Trophoblast cell (in vitro differentiated cells and primary cell): Measurements from ENCODE around the gene VEGFC.

Experiments used
- DNase-seq, 2 donors: peaks; one replicate each; pipeline ENCODE4 v3.0.0-alpha.2; 2016
- H2AFZ ChIP-seq: 2 replicates; pipeline ENCODE4 v1.6.1; 2013; ENCODE audit warnings: low read length, moderate library complexity, mild to moderate bottlenecking; ENCODE audit not compliant: insufficient read depth, poor library complexity
- H2AK5ac ChIP-seq: 2 replicates; pipeline ENCODE4 v1.6.1; 2013; ENCODE audit warnings: mild to moderate bottlenecking, low read length
- H2BK120ac ChIP-seq: 2 replicates; pipeline ENCODE4 v1.6.1; 2013; ENCODE audit warnings: low read length, mild to moderate bottlenecking, moderate library complexity; ENCODE audit not compliant: insufficient read depth, poor library complexity
- H2BK12ac ChIP-seq: 2 replicates; pipeline ENCODE4 v1.6.1; 2013; ENCODE audit warnings: mild to moderate bottlenecking, low read length, moderate library complexity
- H2BK5ac ChIP-seq: 2 replicates; pipeline ENCODE4 v1.6.1; 2013; ENCODE audit warnings: low read length, low read depth, moderate library complexity, mild to moderate bottlenecking; ENCODE audit not compliant: poor library complexity
- H3K14ac ChIP-seq: 2 replicates; pipeline ENCODE4 v1.6.1; 2013; ENCODE audit warnings: mild to moderate bottlenecking, low read length
- H3K18ac ChIP-seq: 2 replicates; pipeline ENCODE4 v1.6.1; 2013; ENCODE audit warnings: mild to moderate bottlenecking, low read length
- H3K23ac ChIP-seq: 2 replicates; pipeline ENCODE4 v1.6.1; 2013; ENCODE audit warnings: low read length
- H3K27ac ChIP-seq: 2 replicates; pipeline ENCODE4 v1.5.1; 2013; ENCODE audit warnings: low read depth, mild to moderate bottlenecking, inconsistent platforms, low read length, moderate library complexity
- H3K27me3 ChIP-seq: 2 replicates; pipeline ENCODE4 v1.6.1; 2013; ENCODE audit warnings: inconsistent platforms, mild to moderate bottlenecking, low read length, moderate library complexity; ENCODE audit not compliant: insufficient read depth
- H3K36me3 ChIP-seq, 2 experiments: 1 replicate in 1 of 2; 2 replicates in 1 of 2; pipeline ENCODE4 v1.6.1; 2013; ENCODE audit warnings: low read length in 2 of 2, mild to moderate bottlenecking in 2 of 2, moderate library complexity in 1 of 2; ENCODE audit not compliant: insufficient read depth in 2 of 2, control insufficient read depth in 1 of 2
- H3K4ac ChIP-seq: 2 replicates; pipeline ENCODE4 v1.6.1; 2013; ENCODE audit warnings: low read depth, mild to moderate bottlenecking, low read length, moderate library complexity
- H3K4me1 ChIP-seq, 2 experiments: 1 replicate in 1 of 2; 2 replicates in 1 of 2; pipeline ENCODE4 v1.6.1; 2013; ENCODE audit warnings: low read length in 2 of 2, mild to moderate bottlenecking in 2 of 2, moderate library complexity in 1 of 2; ENCODE audit not compliant: insufficient read depth in 2 of 2, control insufficient read depth in 1 of 2
- H3K4me2 ChIP-seq: 2 replicates; pipeline ENCODE4 v1.6.1; 2013; ENCODE audit warnings: inconsistent platforms, mild to moderate bottlenecking, low read length, moderate library complexity
- H3K4me3 ChIP-seq: 2 replicates; pipeline ENCODE4 v1.5.1; 2013; ENCODE audit warnings: mild to moderate bottlenecking, low read depth, low read length, inconsistent platforms
- H3K79me1 ChIP-seq: one replicate; pipeline ENCODE4 v1.6.1; 2013; ENCODE audit warnings: low read length
- H3K79me2 ChIP-seq: 2 replicates; pipeline ENCODE4 v1.6.1; 2013; ENCODE audit warnings: low read length, mild to moderate bottlenecking; ENCODE audit not compliant: control insufficient read depth, insufficient read depth, poor library complexity
- H3K9ac ChIP-seq: 2 replicates; pipeline ENCODE4 v1.6.1; 2013; ENCODE audit warnings: mild to moderate bottlenecking, low read length
- H3K9me3 ChIP-seq: 2 replicates; pipeline ENCODE4 v1.6.1; 2013; ENCODE audit warnings: low read depth, mild to moderate bottlenecking, control low read depth, inconsistent platforms, low read length; ENCODE audit not compliant: insufficient read depth
- H4K12ac ChIP-seq: 2 replicates; pipeline ENCODE4 v1.6.1; 2013; ENCODE audit warnings: low read depth, mild to moderate bottlenecking, low read length, moderate library complexity
- H4K8ac ChIP-seq: 2 replicates; pipeline ENCODE4 v1.6.1; 2013; ENCODE audit warnings: low read depth, mild to moderate bottlenecking, low read length, moderate library complexity
- H4K91ac ChIP-seq: one replicate; pipeline ENCODE4 v1.6.1; 2013; ENCODE audit warnings: low read depth, mild to moderate bottlenecking, low read length, moderate library complexity
- WGBS: extraction: QIAGEN DNeasy Blood & Tissue Kit; methylation state at CpG from one replicate; pipeline ENCODE4 v1.1.7; 2013; ENCODE audit warnings: missing lambda C conversion rate; ENCODE audit not compliant: insufficient read length, insufficient coverage; ENCODE audit errors: extremely low coverage; 5-methylcytosine and 5-hydroxymethylcytosine counted together

VEGFC gene

GRCh38 chr4:176753049-176753448 lies 39.7 kb downstream of the VEGFC start:
- no CpG with 5 or more reads among the region's 3 CpGs for WGBS
- Histone ChIP-seq H3K4me2 (no peak overlapping the region), H4K12ac (no peak overlapping the region), H3K4me1 (no peaks in the 10 kb centered on the region), H2BK5ac (no peak overlapping the region), H3K23ac (no peak overlapping the region), H4K91ac (no peak overlapping the region), H3K27me3 (no peaks in the 10 kb centered on the region), H2BK120ac (no peak overlapping the region), H3K79me2 (no peaks in the 10 kb centered on the region), H3K4ac (no peak overlapping the region), H3K79me1 (no peaks in the 10 kb centered on the region), H4K8ac (no peak overlapping the region), H2AFZ (no peak overlapping the region), H3K14ac (no peak overlapping the region), H2BK12ac (no peak overlapping the region), H3K9ac (no peak overlapping the region), H3K27ac (no peak overlapping the region), H3K9me3 (no peaks in the 10 kb centered on the region), H3K36me3 (no peaks in the 10 kb centered on the region), H3K18ac (no peak overlapping the region), H2AK5ac (no peak overlapping the region), H3K4me3 (no peak overlapping the region)
- peak in 1 of 2 donors; percentile 1 for DNase-seq

- Histone ChIP-seq H3K14ac (no peak overlapping the region), H3K79me2 (no peaks in the 10 kb centered on the region), H4K8ac (no peak overlapping the region), H2BK120ac (no peak overlapping the region), H3K23ac (no peak overlapping the region), H3K4me2 (no peak overlapping the region), H2BK12ac (no peak overlapping the region), H3K4me1 (no peaks in the 10 kb centered on the region), H2AFZ (no peak overlapping the region), H4K91ac (no peak overlapping the region), H3K4ac (no peak overlapping the region), H3K27ac (no peak overlapping the region), H3K9me3 (no peaks in the 10 kb centered on the region), H2BK5ac (no peak overlapping the region), H4K12ac (no peak overlapping the region), H3K9ac (no peak overlapping the region), H3K36me3 (no peaks in the 10 kb centered on the region), H2AK5ac (no peak overlapping the region), H3K79me1 (no peaks in the 10 kb centered on the region), H3K4me3 (no peak overlapping the region), H3K27me3 (no peaks in the 10 kb centered on the region), H3K18ac (no peak overlapping the region)
- no CpG with 5 or more reads among the region's 6 CpGs for WGBS
- DNase-seq, result no peak
Measured at GRCh38 chr4:176752191-176752749, 40.5 kb downstream of the VEGFC start.

GRCh38 chr4:176751061-176751460 lies 41.7 kb downstream of the VEGFC start:
- Histone ChIP-seq H2BK12ac (no peak overlapping the region), H3K18ac (no peak overlapping the region), H3K27ac (no peak overlapping the region), H3K79me2 (no peaks in the 10 kb centered on the region), H3K9me3 (no peaks in the 10 kb centered on the region), H3K27me3 (no peaks in the 10 kb centered on the region), H3K79me1 (no peaks in the 10 kb centered on the region), H3K23ac (no peak overlapping the region), H4K8ac (no peak overlapping the region), H3K36me3 (no peaks in the 10 kb centered on the region), H3K4me2 (no peak overlapping the region), H3K4ac (no peak overlapping the region), H4K12ac (no peak overlapping the region), H3K14ac (no peak overlapping the region), H2AK5ac (no peak overlapping the region), H2BK5ac (no peak overlapping the region), H3K4me1 (no peaks in the 10 kb centered on the region), H4K91ac (no peak overlapping the region), H2AFZ (no peak overlapping the region), H3K9ac (no peak overlapping the region), H2BK120ac (no peak overlapping the region), H3K4me3 (no peak overlapping the region)
- WGBS, result no CpG with 5 or more reads among the region's 2 CpGs
- DNase-seq, result no peak

- no peak overlapping the region for H2AK5ac ChIP-seq
- no peak overlapping the region for H4K8ac ChIP-seq
- H4K12ac ChIP-seq, result no peak overlapping the region
- H3K79me2 ChIP-seq, result no peaks in the 10 kb centered on the region
- H3K4me1 ChIP-seq, result no peaks in the 10 kb centered on the region
- H2BK5ac ChIP-seq, result no peak overlapping the region
- H3K36me3 ChIP-seq, result no peaks in the 10 kb centered on the region
- no peaks in the 10 kb centered on the region for H3K9me3 ChIP-seq
- H3K4ac ChIP-seq, result no peak overlapping the region
- H3K27ac ChIP-seq, result no peak overlapping the region
- H4K91ac ChIP-seq, result no peak overlapping the region
- no peak for DNase-seq
- no peak overlapping the region for H3K9ac ChIP-seq
- H3K23ac ChIP-seq, result no peak overlapping the region
- no peak overlapping the region for H2BK120ac ChIP-seq
- H2AFZ ChIP-seq, result no peak overlapping the region
- no peak overlapping the region for H3K18ac ChIP-seq
- WGBS, result no CpG with 5 or more reads among the region's 3 CpGs
- H3K79me1 ChIP-seq, result no peaks in the 10 kb centered on the region
- no peaks in the 10 kb centered on the region for H3K27me3 ChIP-seq
- H2BK12ac ChIP-seq, result no peak overlapping the region
- H3K4me2 ChIP-seq, result no peak overlapping the region
- H3K4me3 ChIP-seq, result no peak overlapping the region
- no peak overlapping the region for H3K14ac ChIP-seq
Measured at GRCh38 chr4:176746846-176747245, 45.9 kb downstream of the VEGFC start.
